NCI-H2081 treated with DMSO at 0.1 percent for 48 hours (cell line): Measurements from ENCODE around the gene OMP.

Experiments
- DNase-seq: peaks from one replicate; lab custom pipeline; 2025; lab: John Stamatoyannopoulos, UW

OMP gene

GRCh38 chr11:77104727-77105126, 2.1 kb downstream of the OMP start:
- no peak for DNase-seq

GRCh38 chr11:77106321-77106720, 3.7 kb downstream of the OMP start:
- no peak for DNase-seq

- DNase-seq = no peak
Observed at GRCh38 chr11:77106759-77107158, 4.1 kb downstream of the OMP start.

GRCh38 chr11:77107950-77108349, 5.3 kb downstream of the OMP start:
- DNase-seq = no peak

GRCh38 chr11:77108436-77108835, 5.8 kb downstream of the OMP start:
- DNase-seq = no peak

GRCh38 chr11:77109236-77110019, 6.8 kb downstream of the OMP start:
- peak; percentile 28 for DNase-seq

GRCh38 chr11:77110836-77111235, 8.2 kb downstream of the OMP start:
- DNase-seq = no peak

- DNase-seq = no peak
Observed at GRCh38 chr11:77111277-77111676, 8.6 kb downstream of the OMP start.

GRCh38 chr11:77111946-77112345, 9.3 kb downstream of the OMP start:
- no peak for DNase-seq

- no peak for DNase-seq
Observed at GRCh38 chr11:77112641-77113381, 10.2 kb downstream of the OMP start.

GRCh38 chr11:77113382-77114088, 10.9 kb downstream of the OMP start:
- DNase-seq = no peak

GRCh38 chr11:77114089-77114463, 11.4 kb downstream of the OMP start:
- no peak for DNase-seq

GRCh38 chr11:77115181-77115611, 12.6 kb downstream of the OMP start:
- DNase-seq = no peak

- DNase-seq = no peak
Observed at GRCh38 chr11:77115956-77116355, 13.3 kb downstream of the OMP start.

GRCh38 chr11:77117492-77117891, 14.9 kb downstream of the OMP start:
- DNase-seq = no peak

GRCh38 chr11:77118086-77118485, 15.4 kb downstream of the OMP start:
- no peak for DNase-seq

GRCh38 chr11:77118971-77119370, 16.3 kb downstream of the OMP start:
- no peak for DNase-seq

- no peak for DNase-seq
Observed at GRCh38 chr11:77119531-77119936, 16.9 kb downstream of the OMP start.

- no peak for DNase-seq
Observed at GRCh38 chr11:77120571-77120970, 17.9 kb downstream of the OMP start.

GRCh38 chr11:77121096-77121640, 18.5 kb downstream of the OMP start:
- no peak for DNase-seq

GRCh38 chr11:77121876-77122575, 19.4 kb downstream of the OMP start:
- DNase-seq = no peak
